ENCODE measurements around the gene HSPG2. TPM values are rescaled to one million over a fixed set of nuclear protein-coding genes. Genes with fewer than 3 reads are reported as not detected.

HSPG2 gene
- total and polyA plus RNA-seq, 2 donors, result 10.2 to 37.3 TPM

DNA sequence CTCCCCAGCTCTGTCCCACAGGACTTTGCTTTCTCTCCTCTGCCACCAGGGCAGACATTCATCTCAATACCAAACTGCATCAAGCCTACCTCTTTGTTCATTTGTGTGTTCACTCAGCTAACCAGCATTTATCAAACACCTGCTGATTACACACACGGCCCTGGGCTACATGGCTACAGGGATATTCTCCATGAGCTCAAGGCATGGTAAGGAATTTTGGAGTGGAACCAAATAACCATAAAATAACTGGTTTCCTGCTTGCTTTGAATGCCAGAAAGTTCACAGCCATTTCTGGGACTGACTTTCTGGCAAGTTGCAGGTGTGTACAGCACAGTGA lies 70.4 kb downstream of the HSPG2 start:
- H3K9me3 ChIP-seq (ENCODE audit: control insufficient read depth in 2 of 2, insufficient read depth in 1 of 2, low read length in 1 of 2), result peaks cover 0 to 4% of the 10 kb centered on the region in 2 donors
- peak overlapping the region in 1 of 2 donors; percentile 19 for H3K27ac ChIP-seq (ENCODE audit: low read depth in 1 of 2, low read length in 1 of 2)
- WGBS, result 91% methylated on average over 1 of the region's 1 CpG
- H3K36me3 ChIP-seq (ENCODE audit: control insufficient read depth in 2 of 2, insufficient read depth in 2 of 2, low read length in 1 of 2), result no peaks in the 10 kb centered on the region
- no peak overlapping the region for H3K4me3 ChIP-seq (ENCODE audit: low read length in 2 of 2)
- peaks cover 0 to 13% of the 10 kb centered on the region in 2 donors for H3K4me1 ChIP-seq (ENCODE audit: control insufficient read depth in 2 of 2, insufficient read depth in 2 of 2, low read length in 2 of 2)
- no peak for DNase-seq (ENCODE audit: low read depth in 6 of 9, low spot score in 9 of 9)
- H3K27me3 ChIP-seq (ENCODE audit: control insufficient read depth in 2 of 2, insufficient read depth in 1 of 2, low read length in 1 of 2), result no peaks in the 10 kb centered on the region

DNA sequence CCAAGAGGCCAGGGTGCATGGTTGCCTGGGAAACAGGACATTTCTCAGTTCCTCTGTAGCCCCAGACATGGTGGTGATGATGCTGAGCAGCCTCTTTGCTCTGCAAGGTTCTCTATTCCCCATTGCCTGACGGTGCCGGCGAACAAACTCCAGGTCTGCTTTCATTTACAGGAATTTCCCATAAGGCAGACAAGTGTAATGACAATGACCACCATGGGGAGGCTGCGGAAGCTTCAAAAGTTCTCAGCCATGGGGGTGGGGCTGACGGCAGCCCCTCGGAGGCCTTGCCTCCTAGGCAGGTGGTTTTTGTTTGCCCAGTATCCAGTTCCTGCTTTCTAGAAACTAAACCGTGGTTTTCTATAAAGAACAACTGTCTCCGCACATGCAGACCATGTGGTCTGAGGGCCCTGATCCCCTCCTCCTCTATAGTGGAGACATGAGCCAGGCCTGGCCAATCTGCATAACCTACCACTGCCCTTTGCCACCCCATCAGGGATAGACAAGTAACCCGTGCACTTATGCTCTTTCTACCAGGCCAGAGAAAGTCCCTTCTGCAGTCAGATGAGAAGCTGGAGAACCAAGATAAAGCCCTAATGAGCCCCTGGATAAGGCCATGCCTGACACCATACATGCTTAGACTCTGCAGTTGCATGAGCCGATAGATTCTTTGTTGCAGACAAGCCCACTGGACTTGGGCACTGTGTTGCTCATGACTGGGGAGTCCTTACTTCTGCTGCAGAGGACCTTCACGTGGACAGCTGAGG lies 71.0 kb downstream of the HSPG2 start:
- no peak overlapping the region for H3K4me3 ChIP-seq (ENCODE audit: low read length in 2 of 2)
- H3K36me3 ChIP-seq (ENCODE audit: control insufficient read depth in 2 of 2, insufficient read depth in 2 of 2, low read length in 1 of 2), result no peaks in the 10 kb centered on the region
- peaks cover 0 to 13% of the 10 kb centered on the region in 2 donors for H3K4me1 ChIP-seq (ENCODE audit: control insufficient read depth in 2 of 2, insufficient read depth in 2 of 2, low read length in 2 of 2)
- no peaks in the 10 kb centered on the region for H3K27me3 ChIP-seq (ENCODE audit: control insufficient read depth in 2 of 2, insufficient read depth in 1 of 2, low read length in 1 of 2)
- H3K9me3 ChIP-seq (ENCODE audit: control insufficient read depth in 2 of 2, insufficient read depth in 1 of 2, low read length in 1 of 2), result peaks cover 0 to 6% of the 10 kb centered on the region in 2 donors
- WGBS, result 57% methylated on average over 11 of the region's 11 CpGs
- DNase-seq (ENCODE audit: low read depth in 6 of 9, low spot score in 9 of 9), result peak in 4 of 9 donors; percentile 2 to 39 (median 12)
- H3K27ac ChIP-seq (ENCODE audit: low read depth in 1 of 2, low read length in 1 of 2), result peak overlapping the region in 1 of 2 donors; percentile 19

DNA sequence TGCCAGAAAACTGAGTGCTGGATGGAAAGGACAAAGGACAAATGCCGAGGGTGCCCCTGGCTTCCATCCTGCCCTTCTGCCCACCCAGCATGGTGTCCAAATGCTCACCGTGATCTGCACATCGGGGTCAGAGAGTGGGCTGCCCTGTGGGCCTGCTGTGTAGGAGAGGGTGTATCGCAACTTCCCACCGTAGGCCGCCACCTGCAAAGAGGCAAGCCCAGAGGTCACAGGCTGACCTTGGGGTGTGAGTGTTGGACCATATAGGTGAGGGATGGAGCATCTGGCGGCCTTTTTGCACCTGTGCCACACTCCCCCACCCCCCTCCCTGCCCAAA lies 71.5 kb downstream of the HSPG2 start:
- DNase-seq (ENCODE audit: low read depth in 6 of 9, low spot score in 9 of 9), result no peak
- Histone ChIP-seq H3K4me1 (ENCODE audit: control insufficient read depth in 2 of 2, insufficient read depth in 2 of 2, low read length in 2 of 2) (peaks cover 0 to 13% of the 10 kb centered on the region in 2 donors), H3K36me3 (ENCODE audit: control insufficient read depth in 2 of 2, insufficient read depth in 2 of 2, low read length in 1 of 2) (no peaks in the 10 kb centered on the region), H3K4me3 (ENCODE audit: low read length in 2 of 2) (no peak overlapping the region), H3K27me3 (ENCODE audit: control insufficient read depth in 2 of 2, insufficient read depth in 1 of 2, low read length in 1 of 2) (no peaks in the 10 kb centered on the region), H3K27ac (ENCODE audit: low read depth in 1 of 2, low read length in 1 of 2) (no peak overlapping the region), H3K9me3 (ENCODE audit: control insufficient read depth in 2 of 2, insufficient read depth in 1 of 2, low read length in 1 of 2) (peaks cover 0 to 6% of the 10 kb centered on the region in 2 donors)
- 97% methylated on average over 7 of the region's 7 CpGs for WGBS

DNA sequence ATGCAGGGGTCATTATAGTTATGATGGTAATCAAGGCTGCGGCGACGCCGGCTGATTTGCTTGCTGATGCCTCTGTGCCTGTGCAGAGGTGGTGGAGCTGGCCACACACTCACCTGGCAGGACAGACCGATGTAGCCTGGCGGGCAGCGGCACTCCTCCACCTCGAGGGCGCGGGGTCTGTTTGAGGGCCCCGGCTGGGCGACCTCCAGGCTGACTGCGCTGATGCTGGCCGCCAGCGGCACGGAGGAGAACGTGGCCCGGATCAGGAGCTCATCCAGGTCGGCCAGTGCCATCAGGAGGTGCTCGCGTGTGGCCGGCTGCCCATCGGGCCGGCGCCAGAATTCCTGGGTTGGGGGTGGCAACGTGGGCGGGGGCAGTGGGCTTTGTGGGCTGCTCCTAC lies 72.4 kb downstream of the HSPG2 start:
- Histone ChIP-seq H3K36me3 (ENCODE audit: control insufficient read depth in 2 of 2, insufficient read depth in 2 of 2, low read length in 1 of 2) (no peaks in the 10 kb centered on the region), H3K27me3 (ENCODE audit: control insufficient read depth in 2 of 2, insufficient read depth in 1 of 2, low read length in 1 of 2) (no peaks in the 10 kb centered on the region), H3K4me1 (ENCODE audit: control insufficient read depth in 2 of 2, insufficient read depth in 2 of 2, low read length in 2 of 2) (peaks cover 0 to 13% of the 10 kb centered on the region in 2 donors), H3K27ac (ENCODE audit: low read depth in 1 of 2, low read length in 1 of 2) (no peak overlapping the region), H3K9me3 (ENCODE audit: control insufficient read depth in 2 of 2, insufficient read depth in 1 of 2, low read length in 1 of 2) (peaks cover 0 to 6% of the 10 kb centered on the region in 2 donors), H3K4me3 (ENCODE audit: low read length in 2 of 2) (no peak overlapping the region)
- WGBS, result 98% methylated on average over 27 of the region's 27 CpGs
- no peak for DNase-seq (ENCODE audit: low read depth in 6 of 9, low spot score in 9 of 9)

DNA sequence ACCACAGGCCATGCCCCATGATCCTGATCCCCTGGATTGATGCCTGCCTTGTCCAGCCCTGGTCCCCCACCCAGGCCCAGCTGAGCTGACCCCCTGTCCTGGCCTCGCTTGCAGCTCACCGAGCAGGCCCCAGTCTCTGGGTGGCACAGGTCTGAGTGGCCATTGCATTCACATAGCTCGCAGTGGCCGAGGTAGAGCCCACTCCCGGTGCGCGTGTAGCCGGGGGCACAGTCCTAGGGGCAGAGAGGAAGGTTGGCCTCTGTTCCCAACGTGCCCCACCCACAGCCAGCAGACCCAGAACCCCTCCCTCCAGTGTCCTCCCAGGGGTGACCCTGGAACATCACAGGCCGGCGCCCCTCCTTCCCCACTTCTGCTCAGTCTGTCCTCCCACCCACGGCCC lies 73.1 kb downstream of the HSPG2 start:
- DNase-seq (ENCODE audit: low read depth in 6 of 9, low spot score in 9 of 9), result no peak
- 98% methylated on average over 12 of the region's 12 CpGs for WGBS

DNA sequence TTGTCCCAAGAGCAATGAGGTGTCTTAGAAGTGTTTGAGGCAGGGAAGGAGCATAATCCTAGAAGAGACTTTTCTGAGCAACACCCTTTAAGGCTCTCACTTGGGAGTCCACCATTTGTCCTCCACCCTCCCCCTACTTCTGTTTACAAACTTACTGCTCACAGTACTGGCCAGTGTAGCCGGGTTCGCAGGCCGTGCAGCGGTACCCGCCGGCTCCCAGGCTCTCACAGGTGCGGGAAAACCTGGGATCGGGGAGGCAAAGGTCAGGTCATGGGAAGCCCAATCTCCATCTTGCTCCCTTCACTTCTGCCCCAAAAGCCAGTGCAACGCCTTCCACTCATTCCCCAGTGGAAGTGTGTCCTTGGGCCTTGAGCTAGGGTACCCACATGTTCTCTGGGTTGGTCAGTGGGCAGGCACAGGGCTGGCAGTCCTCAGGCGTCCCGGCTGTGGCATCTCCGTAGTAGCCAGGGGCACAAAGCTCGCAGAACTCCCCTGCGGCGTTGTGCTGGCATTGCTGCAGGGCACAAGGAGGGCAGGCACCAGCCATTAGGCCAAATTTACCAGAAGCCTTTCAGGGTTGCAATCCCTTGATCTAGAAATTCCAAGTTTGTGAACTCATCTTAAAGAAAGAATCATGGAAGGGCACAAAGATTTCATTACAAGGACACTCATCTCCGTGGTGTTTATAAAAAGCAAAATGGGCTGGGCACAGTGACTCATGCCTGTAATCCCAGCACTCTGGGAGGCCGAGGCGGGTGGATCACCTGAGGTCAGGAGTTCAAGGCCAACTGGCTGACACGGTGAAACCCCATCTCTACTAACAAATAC lies 75.3 kb downstream of the HSPG2 start:
- Histone ChIP-seq H3K27ac (ENCODE audit: low read depth in 1 of 2, low read length in 1 of 2) (no peak overlapping the region), H3K36me3 (ENCODE audit: control insufficient read depth in 2 of 2, insufficient read depth in 2 of 2, low read length in 1 of 2) (no peaks in the 10 kb centered on the region), H3K27me3 (ENCODE audit: control insufficient read depth in 2 of 2, insufficient read depth in 1 of 2, low read length in 1 of 2) (no peaks in the 10 kb centered on the region), H3K9me3 (ENCODE audit: control insufficient read depth in 2 of 2, insufficient read depth in 1 of 2, low read length in 1 of 2) (peaks cover 0 to 6% of the 10 kb centered on the region in 2 donors), H3K4me3 (ENCODE audit: low read length in 2 of 2) (no peak overlapping the region), H3K4me1 (ENCODE audit: control insufficient read depth in 2 of 2, insufficient read depth in 2 of 2, low read length in 2 of 2) (peaks cover 0 to 13% of the 10 kb centered on the region in 2 donors)
- no peak for DNase-seq (ENCODE audit: low read depth in 6 of 9, low spot score in 9 of 9)
- WGBS, result 97% methylated on average over 19 of the region's 19 CpGs

More for the DNA sequence above, 73.1 kb downstream of the HSPG2 start:
- H3K27ac ChIP-seq (ENCODE audit: low read depth in 1 of 2, low read length in 1 of 2), result no peak overlapping the region
- H3K4me1 ChIP-seq (ENCODE audit: control insufficient read depth in 2 of 2, insufficient read depth in 2 of 2, low read length in 2 of 2), result peaks cover 0 to 13% of the 10 kb centered on the region in 2 donors
- H3K36me3 ChIP-seq (ENCODE audit: control insufficient read depth in 2 of 2, insufficient read depth in 2 of 2, low read length in 1 of 2), result no peaks in the 10 kb centered on the region
- no peaks in the 10 kb centered on the region for H3K27me3 ChIP-seq (ENCODE audit: control insufficient read depth in 2 of 2, insufficient read depth in 1 of 2, low read length in 1 of 2)
- H3K9me3 ChIP-seq (ENCODE audit: control insufficient read depth in 2 of 2, insufficient read depth in 1 of 2, low read length in 1 of 2), result peaks cover 0 to 6% of the 10 kb centered on the region in 2 donors
- no peak overlapping the region for H3K4me3 ChIP-seq (ENCODE audit: low read length in 2 of 2)

DNA sequence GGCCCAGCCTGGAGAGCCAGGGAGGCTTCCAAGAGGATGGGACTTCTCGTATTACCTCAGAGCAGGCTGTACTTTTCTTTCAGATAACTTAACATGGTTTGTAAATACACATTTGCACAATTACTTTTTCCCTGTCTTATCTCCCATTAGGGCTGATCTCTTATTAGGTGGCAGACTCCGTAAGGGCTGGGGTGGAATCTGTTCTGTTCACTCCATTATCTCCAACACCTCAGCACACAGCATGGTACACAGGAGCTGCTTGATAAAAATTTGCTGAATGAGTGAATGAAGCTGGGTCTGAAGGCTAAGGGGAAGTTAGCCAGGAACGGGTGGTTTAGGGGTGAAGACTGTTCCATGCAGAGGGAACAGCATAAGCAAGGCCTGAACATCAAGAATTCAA lies 76.1 kb downstream of the HSPG2 start:
- H3K36me3 ChIP-seq (ENCODE audit: control insufficient read depth in 2 of 2, insufficient read depth in 2 of 2, low read length in 1 of 2), result no peaks in the 10 kb centered on the region
- peaks cover 0 to 5% of the 10 kb centered on the region in 2 donors for H3K4me1 ChIP-seq (ENCODE audit: control insufficient read depth in 2 of 2, insufficient read depth in 2 of 2, low read length in 2 of 2)
- DNase-seq (ENCODE audit: low read depth in 6 of 9, low spot score in 9 of 9), result no peak
- peaks cover 0 to 6% of the 10 kb centered on the region in 2 donors for H3K9me3 ChIP-seq (ENCODE audit: control insufficient read depth in 2 of 2, insufficient read depth in 1 of 2, low read length in 1 of 2)
- no peak overlapping the region for H3K4me3 ChIP-seq (ENCODE audit: low read length in 2 of 2)
- no peak overlapping the region for H3K27ac ChIP-seq (ENCODE audit: low read depth in 1 of 2, low read length in 1 of 2)
- WGBS, result 94% methylated on average over 3 of the region's 3 CpGs
- H3K27me3 ChIP-seq (ENCODE audit: control insufficient read depth in 2 of 2, insufficient read depth in 1 of 2, low read length in 1 of 2), result no peaks in the 10 kb centered on the region

DNA sequence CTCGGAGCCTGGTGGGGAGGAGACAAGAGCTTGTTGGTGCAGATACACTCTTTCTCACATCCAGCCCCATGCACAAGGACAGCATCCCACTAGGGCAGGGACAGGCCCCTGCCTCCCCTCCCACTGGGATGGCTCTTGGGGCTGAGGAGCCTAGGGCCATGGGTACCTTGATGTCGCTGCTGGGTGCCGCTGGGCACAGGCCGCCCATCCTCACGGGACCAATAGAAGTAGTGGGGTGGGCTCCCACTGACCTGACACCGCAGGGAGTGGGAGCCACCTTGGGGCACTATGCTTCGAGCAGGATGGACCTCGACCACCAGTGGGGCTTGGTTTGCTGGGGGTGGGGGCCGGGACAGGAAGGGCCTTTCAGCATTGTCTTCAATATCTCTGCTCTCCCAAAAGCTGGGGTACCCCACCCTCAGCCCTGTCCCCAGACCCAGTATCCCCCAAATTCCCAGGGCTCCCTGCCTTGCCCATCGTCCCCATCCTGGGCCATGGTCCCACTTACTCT lies 77.4 kb downstream of the HSPG2 start:
- Histone ChIP-seq H3K36me3 (ENCODE audit: control insufficient read depth in 2 of 2, insufficient read depth in 2 of 2, low read length in 1 of 2) (no peaks in the 10 kb centered on the region), H3K27ac (ENCODE audit: low read depth in 1 of 2, low read length in 1 of 2) (no peak overlapping the region), H3K4me1 (ENCODE audit: control insufficient read depth in 2 of 2, insufficient read depth in 2 of 2, low read length in 2 of 2) (no peaks in the 10 kb centered on the region), H3K9me3 (ENCODE audit: control insufficient read depth in 2 of 2, insufficient read depth in 1 of 2, low read length in 1 of 2) (peaks cover 0 to 6% of the 10 kb centered on the region in 2 donors), H3K27me3 (ENCODE audit: control insufficient read depth in 2 of 2, insufficient read depth in 1 of 2, low read length in 1 of 2) (no peaks in the 10 kb centered on the region), H3K4me3 (ENCODE audit: low read length in 2 of 2) (no peak overlapping the region)
- no peak for DNase-seq (ENCODE audit: low read depth in 6 of 9, low spot score in 9 of 9)
- 96% methylated on average over 10 of the region's 10 CpGs for WGBS
